Right renal cortex interstitium (tissue), 3 donors: ENCODE data around the gene ARCN1. TPM values are rescaled to one million over a fixed set of nuclear protein-coding genes. Genes with fewer than 3 reads are reported as not detected.

Source experiments
- polyA plus RNA-seq, 3 donors: library from polyadenylated mRNA; unstranded; fragments of 120-200 nt; gene quantifications; one replicate each; pipeline ENCODE4 v1.2.1, GENCODE V29; 2013; ENCODE audit not compliant: insufficient read length in 3 of 3

Gene ARCN1
- polyA plus RNA-seq, 3 donors: 200 to 209 (median 201) TPM

Other genes starting within 250 kb of the ARCN1 start
- under 1 TPM; 0.25 to 0.61 (median 0.35) TPM for gene CD3D, start 229.7 kb upstream of the ARCN1 start, polyA plus RNA-seq
- under 1 TPM; 0.31 to 0.51 (median 0.43) TPM for gene CD3G, start 228.1 kb upstream of the ARCN1 start, polyA plus RNA-seq
- 10 to 100 TPM; 34.4 to 41.4 (median 34.7) TPM for gene UBE4A, start 212.8 kb upstream of the ARCN1 start, polyA plus RNA-seq
- 100 to 1,000 TPM; 478 to 504 (median 486) TPM for gene ATP5MG, start 170.8 kb upstream of the ARCN1 start, polyA plus RNA-seq
- 10 to 100 TPM; 36.0 to 39.2 (median 37.6) TPM for gene KMT2A, start 135.9 kb upstream of the ARCN1 start, polyA plus RNA-seq
- 1 to 10 TPM; 1.1 to 1.5 (median 1.1) TPM for gene TTC36, start 44.9 kb upstream of the ARCN1 start, polyA plus RNA-seq
- gene TMEM25, start 41.2 kb upstream of the ARCN1 start, polyA plus RNA-seq: 10 to 100 TPM; 24.4 to 26.2 (median 25.7) TPM
- gene IFT46, start 6.5 kb upstream of the ARCN1 start, polyA plus RNA-seq: 10 to 100 TPM; 43.6 to 49.4 (median 47.6) TPM
- gene PHLDB1, start 35.2 kb downstream of the ARCN1 start, polyA plus RNA-seq: 100 to 1,000 TPM; 106 to 112 (median 106) TPM
- gene TREH, start 107.2 kb downstream of the ARCN1 start, polyA plus RNA-seq: 1 to 10 TPM in 1 of 3 donors, under 1 TPM in 2; 0.64 to 1.8 (median 0.75) TPM
- gene DDX6, start 218.8 kb downstream of the ARCN1 start, polyA plus RNA-seq: 100 to 1,000 TPM; 132 to 136 (median 135) TPM